ACC112 (cell line): ENCODE results near the gene OSBP.

Experiments used
- H2AFZ ChIP-seq: fragments of 200-600 bp; sonication (generic); one replicate; pipeline ENCODE4 v1.6.0; 2017; ENCODE audit warnings: antibody characterized with exemption, low read length; ENCODE audit not compliant: unreplicated experiment
- H3K27ac ChIP-seq: fragments of 200-600 bp; sonication (generic); 2 replicates; pipeline ENCODE4 v1.5.1; 2014; ENCODE audit warnings: low read depth, mild to moderate bottlenecking, antibody characterized with exemption, low read length, moderate library complexity
- H3K27me3 ChIP-seq: fragments of 200-600 bp; sonication (generic); 2 replicates; pipeline ENCODE4 v1.6.1; 2014; ENCODE audit warnings: mild to moderate bottlenecking, antibody characterized with exemption, low read length, moderate library complexity, mixed read lengths; ENCODE audit not compliant: insufficient read depth
- H3K36me3 ChIP-seq: fragments of 200-600 bp; sonication (generic); 2 replicates; pipeline ENCODE4 v1.6.1; 2016; ENCODE audit warnings: mild to moderate bottlenecking, antibody characterized with exemption, low read length, moderate library complexity, mixed read lengths; ENCODE audit not compliant: insufficient read depth
- H3K4me1 ChIP-seq: fragments of 200-600 bp; sonication (generic); one replicate; pipeline ENCODE4 v1.6.1; 2016; ENCODE audit warnings: low read length, mixed read lengths; ENCODE audit not compliant: insufficient read depth, unreplicated experiment, control insufficient read depth
- H3K4me3 ChIP-seq: fragments of 200-600 bp; sonication (generic); 2 replicates; pipeline ENCODE4 v1.5.1; 2014; ENCODE audit warnings: mild to moderate bottlenecking, low read depth, low read length
- H3K79me2 ChIP-seq: fragments of 200-600 bp; sonication (generic); one replicate; pipeline ENCODE4 v1.6.0; 2016; ENCODE audit warnings: low read length; ENCODE audit not compliant: control insufficient read depth, unreplicated experiment, insufficient read depth

The OSBP gene

GRCh38 chr11:59574467-59574866, 41.1 kb downstream of the OSBP start:
- Histone ChIP-seq H3K27me3 (no peaks in the 10 kb centered on the region), H3K79me2 (no peaks in the 10 kb centered on the region), H3K4me1 (peaks cover 21% of the 10 kb centered on the region), H2AFZ (no peak overlapping the region), H3K36me3 (peaks cover 19% of the 10 kb centered on the region; the same call in 1 of the 2 replicates), H3K27ac (peak overlapping the region; percentile 2; the same call in 1 of the 2 replicates), H3K4me3 (no peak overlapping the region)

- peaks cover 16% of the 10 kb centered on the region; the same call in 1 of the 2 replicates for H3K36me3 ChIP-seq
- H3K4me1 ChIP-seq = peaks cover 21% of the 10 kb centered on the region
- no peaks in the 10 kb centered on the region for H3K79me2 ChIP-seq
- H2AFZ ChIP-seq = no peak overlapping the region
- no peak overlapping the region for H3K4me3 ChIP-seq
- no peaks in the 10 kb centered on the region for H3K27me3 ChIP-seq
- H3K27ac ChIP-seq = peak overlapping the region; percentile 62
Measured at GRCh38 chr11:59573216-59573615, 42.4 kb downstream of the OSBP start.

GRCh38 chr11:59572091-59572490, 43.5 kb downstream of the OSBP start:
- H2AFZ ChIP-seq = no peak overlapping the region
- H3K27ac ChIP-seq = no peak overlapping the region
- peaks cover 21% of the 10 kb centered on the region for H3K4me1 ChIP-seq
- H3K4me3 ChIP-seq = no peak overlapping the region
- H3K79me2 ChIP-seq = no peaks in the 10 kb centered on the region
- H3K27me3 ChIP-seq = no peaks in the 10 kb centered on the region
- H3K36me3 ChIP-seq = peaks cover 14% of the 10 kb centered on the region; the same call in 1 of the 2 replicates

GRCh38 chr11:59562292-59562691, 53.3 kb downstream of the OSBP start:
- H3K4me3 ChIP-seq = no peak overlapping the region
- no peaks in the 10 kb centered on the region for H3K79me2 ChIP-seq
- H3K27ac ChIP-seq = no peak overlapping the region
- no peak overlapping the region for H2AFZ ChIP-seq
- H3K27me3 ChIP-seq = no peaks in the 10 kb centered on the region
- H3K4me1 ChIP-seq = no peaks in the 10 kb centered on the region
- H3K36me3 ChIP-seq = no peaks in the 10 kb centered on the region

DNA sequence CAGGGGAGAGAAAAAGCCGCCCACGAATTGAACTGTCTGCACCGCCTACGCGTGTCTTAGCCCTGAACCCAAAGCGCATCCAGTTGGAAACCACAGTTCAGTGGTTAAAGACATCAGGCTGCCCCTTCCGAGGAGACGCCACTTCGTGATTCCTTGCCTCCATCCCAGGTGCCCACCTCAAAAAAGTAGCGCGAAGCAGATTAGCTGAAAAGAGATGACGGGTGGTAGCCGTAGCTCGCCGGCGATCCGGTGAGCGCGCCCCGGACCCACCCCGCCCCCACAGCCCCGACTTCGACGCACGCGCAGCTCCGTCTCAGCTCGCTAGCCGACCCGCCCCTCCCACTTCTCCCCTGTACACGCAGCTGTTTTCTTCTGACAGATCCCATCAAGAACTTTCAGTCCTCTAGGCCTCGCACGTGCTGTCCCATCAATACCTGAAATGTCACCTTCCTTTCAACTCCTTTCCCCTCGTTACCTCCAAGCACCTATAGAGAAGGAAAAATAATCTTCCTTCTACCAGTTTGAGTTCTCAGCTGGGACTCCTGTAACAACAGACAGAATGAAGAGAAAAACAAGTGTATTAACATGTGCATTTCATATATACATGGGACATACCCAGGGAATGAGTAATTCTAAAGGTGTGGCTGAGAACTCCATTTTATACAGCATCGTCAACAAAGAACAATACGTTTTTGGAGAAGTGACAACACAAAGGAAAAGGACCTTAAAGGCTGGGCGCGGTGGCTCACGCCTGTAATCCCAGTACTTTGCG, 54.7 kb downstream of the OSBP start:
- peak overlapping the region; percentile 69 for H3K27ac ChIP-seq
- H3K79me2 ChIP-seq = no peaks in the 10 kb centered on the region
- no peaks in the 10 kb centered on the region for H3K4me1 ChIP-seq
- H3K27me3 ChIP-seq = no peaks in the 10 kb centered on the region
- peak overlapping the region; percentile 78 for H2AFZ ChIP-seq
- peak overlapping the region; percentile 81 for H3K4me3 ChIP-seq
- H3K36me3 ChIP-seq = no peaks in the 10 kb centered on the region

- H3K27ac ChIP-seq = peak overlapping the region; percentile 29
- H3K4me3 ChIP-seq = peak overlapping the region; percentile 81
- no peaks in the 10 kb centered on the region for H3K36me3 ChIP-seq
- no peaks in the 10 kb centered on the region for H3K79me2 ChIP-seq
- H2AFZ ChIP-seq = peak overlapping the region; percentile 78
- H3K27me3 ChIP-seq = no peaks in the 10 kb centered on the region
- no peaks in the 10 kb centered on the region for H3K4me1 ChIP-seq
Measured at GRCh38 chr11:59560290-59560701, 55.3 kb downstream of the OSBP start.

- Histone ChIP-seq H3K4me3 (peak overlapping the region; percentile 81; the same call in 1 of the 2 replicates), H3K4me1 (no peaks in the 10 kb centered on the region), H3K36me3 (no peaks in the 10 kb centered on the region), H3K27me3 (no peaks in the 10 kb centered on the region), H2AFZ (no peak overlapping the region), H3K27ac (no peak overlapping the region), H3K79me2 (no peaks in the 10 kb centered on the region)
Measured at GRCh38 chr11:59559886-59560285, 55.7 kb downstream of the OSBP start.

- H3K27me3 ChIP-seq = no peaks in the 10 kb centered on the region
- no peak overlapping the region for H3K4me3 ChIP-seq
- H3K36me3 ChIP-seq = no peaks in the 10 kb centered on the region
- no peak overlapping the region for H2AFZ ChIP-seq
- H3K79me2 ChIP-seq = no peaks in the 10 kb centered on the region
- H3K27ac ChIP-seq = no peak overlapping the region
- H3K4me1 ChIP-seq = no peaks in the 10 kb centered on the region
Measured at GRCh38 chr11:59558270-59558643, 57.3 kb downstream of the OSBP start.

GRCh38 chr11:59556917-59557348, 58.6 kb downstream of the OSBP start:
- H3K27me3 ChIP-seq = no peaks in the 10 kb centered on the region

DNA sequence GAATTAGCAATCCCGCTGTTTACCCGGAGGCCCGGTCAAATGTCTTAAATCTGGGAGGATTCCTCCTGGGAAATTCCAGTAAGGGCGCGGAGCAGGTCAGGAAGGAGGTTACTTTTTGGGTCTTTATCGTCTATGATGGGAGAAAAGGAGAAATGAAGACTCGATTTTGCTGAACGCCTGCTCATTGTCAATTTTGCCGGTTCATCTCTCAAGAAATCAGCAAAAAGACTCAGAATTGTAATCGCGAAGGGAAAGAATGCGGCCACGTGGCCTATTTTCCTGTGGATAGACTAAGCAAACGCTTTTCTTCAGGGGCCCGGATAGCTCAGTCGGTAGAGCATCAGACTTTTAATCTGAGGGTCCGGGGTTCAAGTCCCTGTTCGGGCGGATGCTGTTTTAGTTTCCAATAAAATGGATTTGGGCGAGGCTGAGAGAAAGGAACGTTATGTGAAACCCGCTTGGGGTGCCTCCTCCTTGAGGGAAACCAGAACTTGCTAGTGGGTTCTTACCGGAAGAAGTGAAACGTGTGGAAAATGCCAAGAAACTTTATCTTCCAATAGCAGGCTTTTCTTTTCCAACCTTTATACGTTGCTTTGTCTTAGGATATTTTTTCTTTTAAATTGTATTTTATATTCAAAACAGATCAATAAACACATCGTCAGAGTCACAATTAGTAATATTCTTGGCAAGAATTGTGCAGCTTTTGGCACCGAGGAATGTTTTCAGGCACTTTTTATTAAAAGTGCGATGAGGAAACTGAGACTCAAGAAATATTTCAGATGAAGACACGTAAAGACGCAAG, 59.3 kb downstream of the OSBP start:
- no peaks in the 10 kb centered on the region for H3K27me3 ChIP-seq
- H3K4me3 ChIP-seq = peak overlapping the region; percentile 78
- no peaks in the 10 kb centered on the region for H3K4me1 ChIP-seq
- no peaks in the 10 kb centered on the region for H3K79me2 ChIP-seq
- no peaks in the 10 kb centered on the region for H3K36me3 ChIP-seq
- peak overlapping the region; percentile 90 for H2AFZ ChIP-seq
- peak overlapping the region; percentile 69 for H3K27ac ChIP-seq

More at GRCh38 chr11:59556917-59557348, 58.6 kb downstream of the OSBP start:
- Histone ChIP-seq H3K27ac (peak overlapping the region; percentile 61), H3K4me3 (peak overlapping the region; percentile 78), H3K36me3 (no peaks in the 10 kb centered on the region), H3K4me1 (no peaks in the 10 kb centered on the region), H2AFZ (peak overlapping the region; percentile 74), H3K79me2 (no peaks in the 10 kb centered on the region)
